SK-N-SH treated with all-trans-retinoic acid at 6 μM for 48 hours (cell line): ENCODE data around the gene AP4E1.

Experiments
- ARNTL ChIP-seq: fragments of 450-650 bp; formaldehyde crosslinking; IDR thresholded peaks from 2 replicates; pipeline ENCODE4 v1.5.0; 2020; ENCODE audit warnings: low read depth, mild to moderate bottlenecking, moderate library complexity, borderline replicate concordance
- BACH2 ChIP-seq: fragments of 250-450 bp; sonication (Bioruptor Pico); IDR thresholded peaks from 2 replicates; pipeline ENCODE4 v1.9.0; 2021; ENCODE audit warnings: mild to moderate bottlenecking, borderline replicate concordance
- CREB5 ChIP-seq: fragments of 250-450 bp; sonication (Bioruptor Pico); IDR thresholded peaks from 2 replicates; pipeline ENCODE4 v1.5.1; 2020; ENCODE audit warnings: low read depth, mild to moderate bottlenecking, moderate library complexity
- GLIS3 ChIP-seq: fragments of 250-450 bp; sonication (Bioruptor Pico); IDR thresholded peaks from 2 replicates; pipeline ENCODE4 v1.5.0; 2020; ENCODE audit warnings: mild to moderate bottlenecking, moderate library complexity
- ISL1 ChIP-seq: fragments of 250-450 bp; sonication (Bioruptor Pico); IDR thresholded peaks from 2 replicates; pipeline ENCODE4 v2.1.2; 2022; ENCODE audit warnings: mild to moderate bottlenecking, moderate library complexity
- SNAI2 ChIP-seq: fragments of 250-450 bp; sonication (Bioruptor Pico); IDR thresholded peaks from 2 replicates; pipeline ENCODE4 v1.5.0; 2020; ENCODE audit warnings: mild to moderate bottlenecking, moderate library complexity
- TCF4 ChIP-seq: fragments of 250-450 bp; sonication (Bioruptor Pico); IDR thresholded peaks from 2 replicates; pipeline ENCODE4 v1.8.0; 2021; ENCODE audit warnings: mild to moderate bottlenecking, moderate library complexity, borderline replicate concordance
- TOX ChIP-seq: fragments of 250-450 bp; sonication (Bioruptor Pico); IDR thresholded peaks from 2 replicates; pipeline ENCODE4 v1.8.0; 2021; ENCODE audit warnings: mild to moderate bottlenecking, moderate library complexity, borderline replicate concordance
- ZFP30 ChIP-seq: fragments of 450-650 bp; formaldehyde crosslinking; IDR thresholded peaks from 2 replicates; pipeline ENCODE4 v1.5.0; 2022; ENCODE audit warnings: mild to moderate bottlenecking, moderate library complexity
- ZNF8 ChIP-seq: fragments of 450-650 bp; formaldehyde crosslinking; IDR thresholded peaks from 2 replicates; pipeline ENCODE4 v1.5.0; 2020; ENCODE audit warnings: mild to moderate bottlenecking, moderate library complexity
- TF ChIP-seq, protein P1 (sequence below): fragments of 250-450 bp; sonication (Bioruptor Pico); IDR thresholded peaks from 2 replicates; pipeline ENCODE4 v1.8.0; 2020; ENCODE audit warnings: mild to moderate bottlenecking, moderate library complexity, borderline replicate concordance

DNA sequence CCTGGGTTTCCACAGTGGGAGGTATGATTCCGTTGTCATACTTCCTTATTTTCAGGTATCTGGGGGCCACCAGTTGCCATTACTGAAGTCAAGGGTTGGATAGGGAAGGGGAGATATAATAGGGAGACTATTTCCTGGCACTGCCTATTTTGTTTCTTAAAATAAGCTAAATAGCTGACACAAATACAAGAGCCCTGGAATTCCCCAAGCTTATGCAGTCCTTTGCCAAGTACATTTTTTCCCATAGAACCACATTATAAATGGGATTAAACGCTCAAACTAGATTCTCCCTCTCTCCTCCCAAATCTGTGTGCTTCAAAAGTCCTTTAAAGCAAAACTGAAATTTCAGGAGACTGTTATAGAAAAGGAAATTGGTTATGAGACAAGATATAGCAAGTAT is 68.7 kb downstream of the AP4E1 start:
- TF ChIP-seq SNAI2 (CRISPR knock-in tag): no peak
- no peak for TF ChIP-seq ZFP30 (CRISPR knock-in tag)
- TF ChIP-seq TCF4: no peak
- TF ChIP-seq, protein P1, sequence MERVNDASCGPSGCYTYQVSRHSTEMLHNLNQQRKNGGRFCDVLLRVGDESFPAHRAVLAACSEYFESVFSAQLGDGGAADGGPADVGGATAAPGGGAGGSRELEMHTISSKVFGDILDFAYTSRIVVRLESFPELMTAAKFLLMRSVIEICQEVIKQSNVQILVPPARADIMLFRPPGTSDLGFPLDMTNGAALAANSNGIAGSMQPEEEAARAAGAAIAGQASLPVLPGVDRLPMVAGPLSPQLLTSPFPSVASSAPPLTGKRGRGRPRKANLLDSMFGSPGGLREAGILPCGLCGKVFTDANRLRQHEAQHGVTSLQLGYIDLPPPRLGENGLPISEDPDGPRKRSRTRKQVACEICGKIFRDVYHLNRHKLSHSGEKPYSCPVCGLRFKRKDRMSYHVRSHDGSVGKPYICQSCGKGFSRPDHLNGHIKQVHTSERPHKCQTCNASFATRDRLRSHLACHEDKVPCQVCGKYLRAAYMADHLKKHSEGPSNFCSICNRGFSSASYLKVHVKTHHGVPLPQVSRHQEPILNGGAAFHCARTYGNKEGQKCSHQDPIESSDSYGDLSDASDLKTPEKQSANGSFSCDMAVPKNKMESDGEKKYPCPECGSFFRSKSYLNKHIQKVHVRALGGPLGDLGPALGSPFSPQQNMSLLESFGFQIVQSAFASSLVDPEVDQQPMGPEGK (CRISPR knock-in tag): no peak
- TF ChIP-seq ZNF8: no peak
- TF ChIP-seq ARNTL: no peak
- TF ChIP-seq GLIS3 (CRISPR knock-in tag): no peak
- TF ChIP-seq CREB5 (CRISPR knock-in tag): no peak
- no peak for TF ChIP-seq TOX
- no peak for TF ChIP-seq BACH2 (CRISPR knock-in tag)
- no peak for TF ChIP-seq ISL1 (CRISPR knock-in tag)
